HFF-Myc (cell line): ENCODE measurements around the gene MTMR4.
"Not testable (repeated sequence)": the region's sequence is repeated elsewhere in the genome, so short reads cannot be mapped to it uniquely, and the experiment has no call there.

Source experiments
- DNase-seq: peaks from one replicate; pipeline ENCODE4 v3.0.0-alpha.2; 2011; ENCODE audit warnings: low read depth; ENCODE audit errors: extremely low read depth
- H3K4me3 ChIP-seq: replicated peaks from 2 replicates; pipeline ENCODE4 v1.5.1; 2011; ENCODE audit warnings: low read depth, mild to moderate bottlenecking, control low read depth, low read length
- CTCF ChIP-seq: IDR thresholded peaks from 2 replicates; pipeline ENCODE4 v1.5.1; 2012; ENCODE audit warnings: mild to moderate bottlenecking, low read depth, low read length, control low read depth; ENCODE audit errors: missing control alignments

The MTMR4 gene

GRCh38 chr17:58510075-58510474 is 4.4 kb downstream of the MTMR4 start:
- no peak for TF ChIP-seq CTCF
- DNase-seq = no peak
- no peak overlapping the region for H3K4me3 ChIP-seq

GRCh38 chr17:58508341-58509067 is 5.9 kb downstream of the MTMR4 start:
- TF ChIP-seq CTCF = no peak
- H3K4me3 ChIP-seq = no peak overlapping the region
- DNase-seq = no peak

DNA sequence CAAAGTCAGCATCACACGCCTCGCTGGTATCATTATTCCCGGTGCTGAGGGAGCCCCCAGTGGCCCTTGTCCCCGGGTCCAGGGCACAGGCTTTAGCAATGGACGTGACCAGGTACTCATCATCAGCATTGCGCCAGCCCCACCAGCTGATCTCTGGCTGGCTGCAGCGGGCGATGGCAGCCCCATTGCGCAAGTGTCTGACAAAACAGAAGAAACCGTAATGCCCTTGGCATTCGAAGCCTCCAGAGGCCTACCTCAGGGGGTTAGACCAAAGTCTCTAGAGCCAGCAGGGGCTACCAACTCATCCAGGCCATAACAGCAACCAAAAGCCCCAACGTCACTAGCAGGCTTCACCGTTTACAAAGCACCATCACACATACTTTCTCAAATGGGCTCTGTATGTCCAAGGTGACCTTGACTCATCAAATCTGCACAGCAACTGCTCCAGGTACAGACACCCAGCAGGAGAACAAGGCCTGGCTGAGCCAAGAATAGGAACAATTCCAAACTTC is 7.3 kb downstream of the MTMR4 start:
- DNase-seq = no peak
- H3K4me3 ChIP-seq = no peak overlapping the region
- no peak for TF ChIP-seq CTCF

- no peak overlapping the region for H3K4me3 ChIP-seq
- DNase-seq = no peak
- TF ChIP-seq CTCF = no peak
Measured at GRCh38 chr17:58506354-58507080, 7.9 kb downstream of the MTMR4 start.

DNA sequence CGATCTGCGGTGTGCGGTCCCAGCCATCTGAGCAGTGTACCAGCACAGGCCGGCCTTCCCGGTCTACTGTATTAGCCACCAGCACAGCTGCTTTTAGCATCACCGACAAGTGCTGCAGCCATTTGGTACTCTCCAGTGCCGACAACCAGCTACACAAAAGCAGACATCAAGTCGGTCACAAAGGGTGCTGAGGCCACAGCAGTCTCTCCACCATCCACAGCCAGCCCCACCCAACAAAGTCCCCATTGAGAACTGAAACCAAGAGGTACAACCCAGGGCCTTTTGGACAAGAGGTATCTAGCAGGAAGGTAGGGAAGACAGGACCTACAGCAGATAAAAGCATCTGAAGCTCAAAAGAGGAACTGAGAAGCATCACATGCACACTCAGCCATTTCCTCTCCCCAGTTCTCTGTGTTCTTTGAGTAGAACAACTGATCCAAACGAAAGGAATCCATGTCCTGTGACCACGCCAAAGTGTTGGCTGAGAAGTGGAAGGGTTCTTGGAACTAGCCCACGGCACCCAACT is 9.5 kb downstream of the MTMR4 start:
- H3K4me3 ChIP-seq = no peak overlapping the region
- no peak for DNase-seq
- no peak for TF ChIP-seq CTCF

- no peak for TF ChIP-seq CTCF
- H3K4me3 ChIP-seq = no peak overlapping the region
- DNase-seq = no peak
Measured at GRCh38 chr17:58503866-58504265, 10.6 kb downstream of the MTMR4 start.

DNA sequence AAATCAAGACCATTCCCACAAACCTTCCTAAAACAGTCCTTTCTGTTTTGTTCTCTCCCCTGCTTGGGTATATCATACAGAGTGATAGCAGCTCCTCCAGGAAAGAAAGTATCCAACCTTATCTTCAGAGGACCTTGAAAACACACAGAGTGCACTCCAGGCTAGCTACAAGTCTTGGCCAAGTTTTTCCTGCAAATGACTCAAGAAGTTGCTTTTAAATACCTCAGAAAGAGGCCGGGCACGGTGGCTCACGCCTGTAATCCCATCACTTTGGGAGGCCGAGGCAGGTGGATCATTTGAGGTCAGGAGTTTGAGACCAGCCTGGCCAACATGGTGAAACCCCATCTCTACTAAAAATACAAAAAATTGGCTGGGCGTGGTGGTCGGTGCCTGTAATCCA is 11.3 kb downstream of the MTMR4 start:
- H3K4me3 ChIP-seq, DNase-seq: not testable (repeated sequence)
